SK-N-MC (cell line): Measurements from ENCODE around the gene OR4D5.

Experiments
- EZH2 ChIP-seq: fragments of 200-600 bp; sonication (generic); IDR thresholded peaks from one replicate; pipeline ENCODE4 v1.6.1; 2017; ENCODE audit warnings: antibody characterized with exemption
- FOXP2 ChIP-seq: optimal IDR thresholded peaks from 2 replicates; pipeline ENCODE3; 2011; ENCODE audit warnings: mild to moderate bottlenecking, moderate library complexity; ENCODE audit not compliant: insufficient read depth; ENCODE audit errors: extremely low read length, control extremely low read depth
- POLR2AphosphoS5 ChIP-seq: IDR thresholded peaks from 2 replicates; pipeline ENCODE4 v1.6.1; 2012; ENCODE audit warnings: mild to moderate bottlenecking, low read depth, low read length, borderline replicate concordance

DNA sequence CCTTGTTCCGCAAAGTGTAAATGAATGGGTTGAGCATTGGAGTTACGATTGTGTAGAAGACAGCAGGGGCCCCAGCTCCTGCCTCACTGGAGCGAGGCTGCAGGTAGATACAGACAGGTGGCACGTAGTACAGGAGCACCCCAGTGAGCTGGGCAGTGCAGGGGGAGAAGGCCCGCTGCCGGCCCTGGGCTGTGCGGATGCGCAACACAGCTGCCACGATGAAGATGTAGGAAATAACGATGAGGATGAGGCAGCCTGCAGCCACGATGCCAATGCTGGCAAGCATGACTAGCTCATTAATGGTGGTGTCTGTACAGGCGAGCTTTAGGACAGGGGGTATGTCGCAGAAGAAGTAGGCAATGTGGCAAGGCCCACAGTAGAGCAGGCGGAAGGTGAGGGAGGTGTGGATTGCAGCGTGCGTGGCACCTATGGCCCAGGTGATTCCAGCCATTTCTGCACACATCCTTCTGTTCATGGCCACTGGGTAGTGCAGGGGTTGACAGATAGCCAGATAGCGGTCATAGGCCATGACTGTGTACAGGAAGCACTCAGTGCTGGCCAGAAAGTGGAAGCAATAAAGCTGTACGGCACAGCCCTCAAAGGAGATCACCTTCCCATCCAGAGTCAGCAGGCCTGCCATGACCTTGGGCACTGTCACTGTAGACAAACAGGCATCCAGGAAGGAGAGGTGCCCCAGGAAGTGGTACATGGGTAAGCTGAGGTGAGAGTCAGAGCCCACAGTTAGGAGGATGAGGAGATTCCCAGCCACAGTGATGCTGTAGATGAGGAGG lies 37.5 kb downstream of the OR4D5 start:
- no peak for TF ChIP-seq POLR2AphosphoS5
- TF ChIP-seq EZH2 = no peak
- no peak for TF ChIP-seq FOXP2
